Mucosa of gallbladder (tissue), 1 donor: ENCODE measurements around the gene SLC26A1. TPM values are rescaled to one million over a fixed set of nuclear protein-coding genes. Genes with fewer than 3 reads are reported as not detected.

Source experiments
- DNase-seq: peaks from one replicate; pipeline ENCODE4 v3.0.0-alpha.2; 2020; ENCODE audit warnings: low spot score
- total RNA-seq: library from RNA; stranded (reverse); gene quantifications from one replicate; pipeline ENCODE4 v1.2.1, GENCODE V29; 2021
- donor health status: DM: no; HTN: no; CAD: no.

Gene SLC26A1
- total RNA-seq, 1 donor from 2014 or later, result 4.3 TPM

DNA sequence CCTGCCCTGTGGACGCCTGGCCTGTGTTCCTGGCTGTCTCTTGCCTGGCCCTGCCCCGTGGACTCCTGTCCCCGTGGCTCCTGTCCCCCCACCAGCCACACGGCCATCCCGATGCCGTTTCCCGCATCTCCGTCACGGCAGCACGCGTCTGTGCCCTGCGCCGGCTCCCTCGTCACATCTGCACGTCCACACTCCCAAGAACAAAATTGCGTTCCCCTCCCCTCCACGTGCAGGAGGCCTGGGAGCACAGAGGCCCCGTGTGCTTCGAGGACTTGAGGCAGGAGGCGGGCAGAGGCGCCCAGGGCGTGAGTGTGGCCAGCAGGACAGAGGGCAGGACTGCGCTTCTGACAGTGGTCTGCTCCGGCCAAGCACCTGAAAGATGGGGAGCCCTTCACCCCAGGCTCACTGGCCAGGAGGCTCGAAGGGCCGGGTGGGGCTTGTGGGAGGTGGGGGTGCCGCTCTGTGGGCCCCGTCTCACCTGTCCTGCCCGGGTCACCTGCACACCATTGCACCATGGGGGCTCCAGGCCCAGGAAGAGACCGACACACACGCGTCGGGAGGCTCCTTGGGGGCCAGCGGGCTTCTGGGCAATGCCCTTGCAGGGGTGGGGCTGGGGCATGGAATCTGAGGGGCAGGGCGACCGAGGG, 35.5 kb upstream of the SLC26A1 start:
- DNase-seq, result no peak

DNA sequence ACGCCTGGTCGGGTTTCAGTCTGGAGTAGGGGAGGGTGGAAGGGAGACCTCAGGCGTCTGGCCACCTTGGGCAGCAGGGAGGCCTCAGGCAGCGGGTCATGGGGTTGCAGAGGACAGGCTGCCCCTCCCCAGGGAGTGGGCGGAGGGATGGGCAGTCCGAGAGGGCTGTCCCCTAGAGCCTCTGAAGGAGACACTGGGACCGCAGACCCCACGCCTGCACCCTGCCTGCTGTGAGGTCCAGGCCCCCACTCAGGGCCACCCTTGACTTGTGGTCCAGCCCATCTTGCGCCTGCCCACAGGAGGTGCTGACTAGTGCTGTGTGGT, 34.7 kb upstream of the SLC26A1 start:
- no peak for DNase-seq

DNA sequence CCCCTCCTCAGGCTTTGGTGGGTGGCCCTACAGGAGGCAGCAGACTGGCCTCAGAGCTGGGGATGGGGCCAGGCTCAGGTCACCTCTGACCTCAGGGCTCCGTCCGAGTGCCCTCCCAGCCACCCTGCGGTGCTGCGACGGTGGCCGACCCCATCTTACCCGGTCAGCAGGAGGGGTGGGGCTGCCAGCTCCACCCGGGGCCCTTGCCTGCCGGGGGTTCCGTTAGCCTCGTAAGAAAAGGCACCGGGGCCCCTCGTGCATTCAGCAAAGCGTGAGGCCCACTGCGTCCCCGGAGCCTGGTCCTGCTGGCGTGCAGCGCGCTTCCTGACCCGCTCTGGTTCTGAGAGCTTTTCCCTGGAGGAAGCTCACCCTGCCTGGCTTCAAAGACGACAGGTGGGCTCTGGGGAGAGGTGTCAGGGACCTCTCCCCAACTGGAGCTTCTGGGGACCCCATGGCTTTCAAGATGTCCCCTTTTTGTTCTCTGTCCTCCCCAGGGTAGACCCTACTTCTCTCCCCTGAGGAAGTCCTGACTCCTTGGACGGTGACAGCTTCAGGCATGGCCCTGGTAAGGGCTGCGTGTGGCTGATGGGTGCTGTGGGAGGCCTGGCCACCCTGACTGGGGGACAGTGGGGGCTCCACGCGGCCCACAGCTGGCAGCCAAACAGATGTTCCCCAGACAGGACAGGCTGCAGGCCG, 34.2 kb upstream of the SLC26A1 start:
- DNase-seq, result no peak

DNA sequence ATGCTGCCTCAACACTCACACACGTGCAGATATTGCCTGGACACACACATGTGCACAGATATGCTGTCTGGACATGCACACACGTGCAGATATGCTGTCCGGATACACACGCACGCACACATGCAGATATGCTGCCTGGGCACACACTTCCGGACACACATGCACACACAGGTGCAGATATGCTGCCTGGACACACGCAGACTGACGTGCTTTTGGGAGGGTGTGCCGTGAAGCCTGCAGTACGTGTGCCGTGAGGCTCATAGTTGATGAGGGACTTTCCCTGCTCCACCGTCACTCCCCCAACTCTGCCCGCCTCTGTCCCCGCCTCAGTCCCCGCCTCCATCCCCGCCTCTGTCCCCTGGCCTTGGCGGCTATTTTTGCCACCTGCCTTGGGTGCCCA, 32.9 kb upstream of the SLC26A1 start:
- no peak for DNase-seq

DNA sequence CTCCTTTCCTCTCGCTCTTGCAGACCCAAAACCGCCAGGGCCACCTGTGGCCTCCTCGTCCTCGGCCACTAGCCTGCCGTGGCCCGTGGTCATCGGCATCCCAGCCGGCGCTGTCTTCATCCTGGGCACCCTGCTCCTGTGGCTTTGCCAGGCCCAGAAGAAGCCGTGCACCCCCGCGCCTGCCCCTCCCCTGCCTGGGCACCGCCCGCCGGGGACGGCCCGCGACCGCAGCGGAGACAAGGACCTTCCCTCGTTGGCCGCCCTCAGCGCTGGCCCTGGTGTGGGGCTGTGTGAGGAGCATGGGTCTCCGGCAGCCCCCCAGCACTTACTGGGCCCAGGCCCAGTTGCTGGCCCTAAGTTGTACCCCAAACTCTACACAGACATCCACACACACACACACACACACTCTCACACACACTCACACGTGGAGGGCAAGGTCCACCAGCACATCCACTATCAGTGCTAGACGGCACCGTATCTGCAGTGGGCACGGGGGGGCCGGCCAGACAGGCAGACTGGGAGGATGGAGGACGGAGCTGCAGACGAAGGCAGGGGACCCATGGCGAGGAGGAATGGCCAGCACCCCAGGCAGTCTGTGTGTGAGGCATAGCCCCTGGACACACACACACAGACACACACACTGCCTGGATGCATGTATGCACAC, 31.8 kb upstream of the SLC26A1 start:
- no peak for DNase-seq

DNA sequence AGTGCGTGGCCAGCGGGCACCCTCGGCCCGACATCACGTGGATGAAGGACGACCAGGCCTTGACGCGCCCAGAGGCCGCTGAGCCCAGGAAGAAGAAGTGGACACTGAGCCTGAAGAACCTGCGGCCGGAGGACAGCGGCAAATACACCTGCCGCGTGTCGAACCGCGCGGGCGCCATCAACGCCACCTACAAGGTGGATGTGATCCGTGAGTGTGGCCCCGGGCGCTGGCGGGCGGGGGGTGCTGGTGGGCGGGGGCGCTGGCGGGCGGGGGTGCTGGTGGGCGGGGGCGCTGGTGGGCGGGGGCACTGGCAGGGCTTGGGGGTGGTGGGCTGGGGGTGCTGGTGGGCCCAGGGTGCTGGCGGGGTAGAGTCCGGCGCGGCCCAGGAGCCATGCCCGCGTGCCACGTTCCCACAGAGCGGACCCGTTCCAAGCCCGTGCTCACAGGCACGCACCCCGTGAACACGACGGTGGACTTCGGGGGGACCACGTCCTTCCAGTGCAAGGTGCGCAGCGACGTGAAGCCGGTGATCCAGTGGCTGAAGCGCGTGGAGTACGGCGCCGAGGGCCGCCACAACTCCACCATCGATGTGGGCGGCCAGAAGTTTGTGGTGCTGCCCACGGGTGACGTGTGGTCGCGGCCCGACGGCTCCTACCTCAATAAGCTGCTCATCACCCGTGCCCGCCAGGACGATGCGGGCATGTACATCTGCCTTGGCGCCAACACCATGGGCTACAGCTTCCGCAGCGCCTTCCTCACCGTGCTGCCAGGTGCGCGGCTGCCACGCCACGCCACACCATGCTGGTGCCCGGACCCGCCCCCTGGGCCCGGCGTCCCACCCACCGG, 30.9 kb upstream of the SLC26A1 start:
- DNase-seq, result no peak

DNA sequence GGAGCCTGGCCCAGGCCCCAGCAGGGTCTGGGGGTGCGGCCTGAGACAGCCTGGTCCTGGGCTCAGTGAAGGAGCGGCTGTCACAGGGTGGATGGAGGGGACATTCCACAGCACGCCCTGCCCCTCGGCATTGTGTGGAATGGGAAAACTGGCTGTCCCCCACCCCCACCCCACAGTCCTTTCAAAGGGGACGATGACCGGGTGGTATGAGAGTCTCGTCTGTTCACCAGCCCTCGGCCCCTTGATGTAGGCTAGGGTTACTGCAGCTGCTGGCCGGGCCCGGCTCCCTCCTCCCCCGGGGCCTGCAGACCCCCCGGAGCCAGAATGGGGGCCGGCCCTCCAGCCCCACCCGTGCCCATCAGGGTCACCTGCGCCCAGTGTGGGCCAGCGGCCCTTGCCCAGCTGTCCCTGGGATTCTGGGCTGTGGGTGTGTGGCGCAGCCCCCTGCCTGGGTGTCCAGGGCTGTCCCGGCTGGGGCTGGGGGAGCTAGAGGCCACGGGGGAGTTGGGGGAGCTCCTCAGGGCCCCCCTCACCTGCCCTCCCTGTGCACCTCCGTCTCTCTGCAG, 30.0 kb upstream of the SLC26A1 start:
- DNase-seq, result no peak

DNA sequence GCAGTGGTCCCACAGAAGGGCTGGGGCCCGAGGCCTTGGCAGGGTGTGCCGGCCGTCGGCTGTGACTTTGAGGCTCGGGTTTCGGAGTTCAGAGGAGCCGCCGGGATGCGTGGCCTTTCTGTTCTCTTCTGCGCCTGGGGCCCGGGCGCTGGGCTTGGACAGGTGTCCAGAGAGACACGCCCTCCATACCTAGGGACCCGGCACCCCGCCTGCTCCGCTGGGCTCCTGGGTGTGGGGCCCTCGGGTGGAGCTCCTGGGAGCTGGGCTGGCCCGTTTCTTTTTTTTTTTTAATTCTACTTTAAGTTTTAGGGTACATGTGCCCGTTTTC, 29.5 kb upstream of the SLC26A1 start:
- no peak for DNase-seq

DNA sequence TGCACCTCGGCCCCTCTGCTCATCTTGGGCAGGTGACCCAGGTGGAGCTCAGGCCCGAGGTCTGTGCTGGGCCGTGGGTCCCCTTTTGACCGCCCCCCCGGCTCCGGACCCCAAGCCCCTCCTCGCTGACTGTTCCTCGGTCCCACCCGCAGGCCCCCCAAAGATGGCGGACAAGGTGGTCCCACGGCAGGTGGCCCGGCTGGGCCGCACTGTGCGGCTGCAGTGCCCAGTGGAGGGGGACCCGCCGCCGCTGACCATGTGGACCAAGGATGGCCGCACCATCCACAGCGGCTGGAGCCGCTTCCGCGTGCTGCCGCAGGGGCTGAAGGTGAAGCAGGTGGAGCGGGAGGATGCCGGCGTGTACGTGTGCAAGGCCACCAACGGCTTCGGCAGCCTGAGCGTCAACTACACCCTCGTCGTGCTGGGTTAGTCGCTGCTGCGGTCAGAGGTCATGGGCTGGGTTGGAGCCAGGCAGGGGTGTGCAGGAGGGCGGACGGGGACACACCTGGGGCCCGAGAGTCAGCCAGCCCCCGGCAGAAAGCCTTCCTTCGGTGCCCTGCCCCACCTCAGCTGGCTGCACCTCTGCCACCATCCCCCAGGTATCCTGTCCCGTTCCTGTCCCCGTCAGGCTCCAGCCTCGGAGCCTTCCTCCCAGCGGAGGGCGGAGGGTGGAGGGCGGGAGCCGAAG, 29.0 kb upstream of the SLC26A1 start:
- no peak for DNase-seq

DNA sequence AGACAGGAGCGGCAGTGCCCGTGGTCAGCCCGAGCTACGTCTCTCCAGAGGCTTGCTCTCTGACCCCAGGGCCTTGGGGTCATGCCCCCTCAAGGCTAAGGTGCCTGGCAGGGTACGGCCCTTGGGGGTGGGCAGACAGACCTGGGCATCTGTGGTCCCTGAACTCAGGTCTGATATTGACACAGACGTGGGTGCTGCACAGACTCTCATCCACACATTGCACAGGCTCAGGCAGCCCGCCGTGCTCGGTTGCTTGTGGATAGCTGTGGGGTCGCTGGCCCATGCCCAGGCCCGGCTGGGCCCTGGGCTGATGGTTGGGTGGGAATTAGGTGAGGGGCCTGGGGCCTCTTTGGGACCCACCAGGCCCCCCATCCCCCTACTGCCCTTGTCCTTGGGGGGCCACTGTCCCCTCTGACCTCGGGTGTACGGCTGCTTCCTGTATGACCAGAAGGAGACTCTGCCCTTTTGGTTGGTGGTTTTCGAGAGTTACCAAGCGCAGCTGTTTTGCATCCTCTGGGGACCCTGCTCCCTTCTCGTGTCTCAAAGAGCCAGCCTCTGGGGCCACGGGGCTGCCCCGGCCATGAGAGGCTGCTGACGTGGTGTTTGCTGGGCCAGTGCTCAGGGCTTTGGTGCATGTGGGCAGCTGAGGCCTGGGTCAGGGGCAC, 28.3 kb upstream of the SLC26A1 start:
- DNase-seq, result no peak

DNA sequence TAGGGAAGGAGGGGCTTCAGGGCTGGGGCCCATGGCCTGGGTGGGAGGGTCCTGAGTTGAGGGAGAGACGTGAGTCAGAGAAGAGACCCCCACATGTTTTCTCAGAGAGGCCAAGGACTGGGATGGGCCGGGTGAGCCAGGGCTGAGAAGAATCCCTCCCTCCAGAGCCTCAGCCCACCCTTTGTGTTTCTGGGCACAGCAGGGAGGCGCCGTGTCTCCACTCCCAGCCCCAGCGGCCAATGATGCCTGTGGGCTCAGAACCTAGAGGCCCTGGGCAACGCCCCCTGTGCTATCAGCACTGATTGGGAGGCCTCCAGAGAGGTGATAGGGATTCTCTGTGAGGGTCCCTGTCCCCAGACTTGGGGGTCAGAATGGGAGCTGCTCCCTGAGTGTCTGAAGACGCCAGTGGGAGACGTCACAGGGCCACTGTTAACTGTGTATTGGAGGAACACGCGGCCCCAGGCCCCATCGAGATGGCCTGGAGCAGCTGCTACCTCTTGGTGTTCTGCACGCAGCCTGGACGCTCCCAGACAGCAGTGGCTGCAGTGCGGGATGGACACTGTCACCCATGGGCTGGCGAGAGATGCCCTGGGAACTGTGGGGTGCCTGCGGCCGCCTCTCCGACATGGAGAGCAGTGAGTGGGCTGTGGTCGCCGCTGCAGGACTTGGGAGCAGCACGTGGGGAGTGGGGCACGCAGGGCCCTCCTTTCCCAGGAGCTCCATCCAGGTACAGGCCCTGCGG, 26.7 kb upstream of the SLC26A1 start:
- DNase-seq, result no peak

DNA sequence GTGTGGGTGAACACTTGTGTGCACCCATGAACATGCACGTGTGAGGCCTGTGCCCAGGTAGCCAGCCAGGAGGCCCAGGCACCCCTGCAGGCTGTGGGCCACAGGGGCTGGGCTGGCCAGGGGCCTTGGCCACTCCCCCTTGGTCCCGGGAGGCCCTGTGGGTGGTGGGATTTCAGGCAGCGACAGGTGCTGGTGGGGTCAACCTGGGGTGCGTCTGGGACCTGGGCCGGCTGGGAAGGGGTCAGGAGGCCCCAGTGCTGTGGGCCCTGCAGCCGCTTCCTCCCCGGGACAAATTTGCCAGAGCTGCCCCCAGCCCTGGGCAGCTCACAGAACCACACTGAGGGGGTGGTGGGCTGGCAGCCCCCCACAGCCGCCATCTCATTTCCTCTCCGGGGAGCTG, 26.1 kb upstream of the SLC26A1 start:
- no peak for DNase-seq

DNA sequence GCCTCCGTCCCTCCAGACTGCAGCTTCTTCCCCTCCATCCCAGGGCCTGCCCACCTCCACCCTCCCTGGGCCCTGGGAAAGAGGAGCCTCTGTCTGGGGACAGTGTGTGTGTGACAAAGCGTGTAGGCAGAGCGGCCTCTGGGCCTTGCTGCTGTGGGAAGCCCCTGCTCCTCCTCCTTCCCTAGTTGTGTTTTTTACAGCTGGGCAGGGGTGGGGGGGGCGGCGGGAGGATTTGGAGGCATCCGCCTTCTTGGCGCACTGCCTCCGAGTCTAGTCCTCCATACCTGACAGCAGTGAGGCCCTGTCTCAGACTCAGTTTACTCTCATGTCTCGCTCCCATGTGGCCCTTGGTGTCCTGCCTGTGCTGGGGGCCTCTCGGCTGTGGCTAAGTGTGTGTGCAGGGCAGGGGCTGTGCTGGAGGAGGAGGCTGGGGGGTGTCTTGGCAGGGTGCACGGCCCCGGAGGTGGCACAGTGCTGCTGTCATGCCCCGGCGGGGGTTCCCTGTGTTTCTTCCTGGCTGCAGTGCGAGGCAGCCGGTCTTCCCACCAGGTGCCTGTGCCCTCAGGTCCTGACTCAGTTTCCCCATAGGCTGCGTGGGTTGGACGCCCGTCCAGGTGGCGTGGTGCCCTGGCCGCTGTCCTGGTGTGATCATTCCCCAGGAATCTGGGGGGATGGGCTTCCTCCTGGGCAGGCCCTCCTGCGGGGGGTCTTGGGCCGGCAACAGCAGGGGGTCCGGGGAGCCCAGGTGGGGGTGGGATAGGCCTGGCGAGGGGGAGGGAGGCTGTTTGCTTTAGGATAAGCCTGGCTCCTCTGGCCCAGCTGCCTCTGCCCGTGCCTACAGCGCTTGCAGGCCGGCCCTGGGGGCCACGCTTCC, 25.2 kb upstream of the SLC26A1 start:
- DNase-seq, result no peak

DNA sequence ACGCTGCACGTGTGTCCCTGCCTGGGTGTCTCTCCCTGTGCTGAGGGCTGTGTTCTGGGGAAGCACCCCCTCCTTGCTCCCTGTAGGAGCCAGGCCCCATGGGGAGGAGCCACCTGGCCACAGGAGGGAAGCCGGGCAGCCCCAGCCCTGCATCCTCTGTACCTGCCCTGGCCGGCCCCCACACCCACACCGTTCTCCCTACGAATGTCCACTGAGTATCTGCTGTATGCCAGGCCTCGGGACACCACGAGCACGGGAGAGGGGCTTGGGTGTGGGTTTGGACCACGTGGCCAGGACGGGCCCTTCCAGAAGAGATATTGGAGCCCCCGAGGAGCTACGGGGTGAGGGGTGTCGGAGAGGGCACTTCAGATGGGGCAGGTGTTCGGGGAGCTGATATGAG, 24.5 kb upstream of the SLC26A1 start:
- DNase-seq, result no peak

DNA sequence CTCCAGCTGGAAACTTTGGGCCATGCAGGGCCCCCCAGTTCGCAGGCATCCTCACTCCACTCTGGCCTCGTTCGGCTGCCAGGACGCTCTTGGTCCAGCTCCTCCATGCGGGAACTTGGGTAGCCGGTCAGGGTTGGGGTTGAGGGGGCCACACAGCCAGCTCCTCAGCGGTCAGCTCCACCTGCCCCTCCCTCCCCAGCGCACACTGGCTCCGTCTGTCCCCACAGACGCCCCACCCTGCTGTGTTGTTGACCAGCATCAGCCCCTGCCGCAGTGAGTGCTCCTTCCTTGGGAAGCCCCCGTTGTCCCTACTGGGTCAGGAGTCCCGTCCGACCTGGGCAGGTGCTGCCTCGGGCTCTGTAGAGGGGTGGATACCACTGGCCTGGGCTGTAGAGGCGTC, 24.0 kb upstream of the SLC26A1 start:
- DNase-seq, result no peak

DNA sequence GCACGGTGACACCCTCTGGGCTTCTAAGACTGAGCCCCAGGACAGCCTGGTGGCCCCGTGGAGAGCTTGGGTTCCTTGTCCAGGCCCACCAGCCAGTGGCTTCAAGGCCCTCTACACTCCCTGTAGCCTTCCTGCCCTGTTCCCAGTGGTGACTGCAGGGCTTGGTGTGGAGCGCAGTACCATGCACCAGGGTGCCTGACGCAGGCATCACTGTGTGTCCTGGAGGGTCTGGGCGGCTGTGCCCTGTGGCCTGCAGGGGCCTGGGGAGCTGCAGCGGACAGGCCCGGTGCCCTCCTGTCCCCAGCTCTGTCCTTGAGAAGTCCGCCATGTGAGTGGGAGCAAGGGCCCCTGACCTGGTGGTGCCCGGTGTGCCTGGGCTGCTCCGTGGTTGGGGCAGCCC, 22.5 kb upstream of the SLC26A1 start:
- no peak for DNase-seq

DNA sequence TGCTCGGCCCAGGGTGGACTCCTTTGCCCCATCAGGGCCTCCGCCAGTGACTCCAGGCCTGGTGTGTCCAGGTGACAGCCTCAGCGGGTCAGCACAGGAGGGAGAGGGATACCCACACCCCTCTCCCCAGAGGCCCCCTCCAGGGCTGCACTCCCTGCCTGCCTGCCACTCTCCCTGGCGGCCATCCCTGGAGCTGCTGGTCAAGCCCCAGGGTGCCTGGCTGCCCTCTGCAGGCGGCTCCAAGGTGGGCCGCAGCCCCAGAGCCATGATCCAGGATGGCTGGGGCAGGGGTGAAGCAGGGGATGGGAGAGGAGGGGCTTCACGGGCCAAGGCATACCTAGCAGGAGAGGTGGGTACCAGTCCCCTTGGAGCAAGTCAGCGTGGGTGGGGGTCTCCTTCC, 22.0 kb upstream of the SLC26A1 start:
- no peak for DNase-seq

DNA sequence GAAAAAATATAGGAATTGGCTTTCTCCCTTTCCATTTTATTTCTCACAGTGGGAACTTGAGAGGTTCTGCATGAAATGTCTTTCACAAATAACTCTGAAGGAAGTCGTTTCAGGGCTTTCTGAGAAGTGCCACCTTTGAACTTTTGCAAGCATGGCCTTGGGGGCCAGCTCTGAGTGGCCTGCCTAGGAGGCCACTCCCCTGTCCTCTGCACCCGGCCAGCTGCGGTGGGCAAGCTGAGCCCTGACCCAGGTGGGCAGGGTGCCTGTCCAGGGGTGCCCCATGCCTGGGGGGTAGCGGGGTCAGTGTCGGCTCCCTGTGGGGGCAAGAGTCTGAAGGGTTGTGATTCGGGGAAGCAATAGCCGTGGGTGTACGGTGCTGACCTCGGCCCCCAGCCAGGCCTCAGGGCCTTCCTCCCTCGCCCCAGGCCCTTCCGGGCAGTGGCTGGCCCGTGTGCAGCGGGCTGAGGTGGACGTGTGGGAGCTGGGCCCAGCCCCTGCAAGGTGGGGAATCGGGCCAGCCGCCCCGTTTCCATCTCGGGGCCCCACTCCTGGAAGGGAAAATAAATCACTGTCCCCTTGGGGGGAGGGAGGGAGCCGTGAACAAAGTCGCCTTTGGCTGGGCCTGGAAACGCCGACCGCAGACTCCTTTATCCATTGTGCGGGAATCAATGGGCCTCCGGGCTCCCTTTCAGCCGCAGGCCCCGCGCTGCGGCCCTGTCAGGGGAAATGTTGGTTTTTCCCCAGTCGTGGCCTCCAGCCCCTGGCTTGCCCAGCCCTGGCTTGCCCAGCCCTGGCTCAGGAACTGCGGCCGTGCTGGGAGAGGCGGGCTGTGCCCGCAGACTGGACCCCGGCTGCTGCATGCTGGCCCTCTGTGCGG, 21.3 kb upstream of the SLC26A1 start:
- DNase-seq, result no peak
